Endothelial cell of umbilical vein (primary cell): ENCODE data around the gene NBEA. TPM values are rescaled to one million over a fixed set of nuclear protein-coding genes. Genes with fewer than 3 reads are reported as not detected.

Source experiments
- BruUV-seq: library from RNA; stranded (reverse); fragments of 400-500 nt; replicated peaks from 2 replicates; lab custom pipeline; 2021; lab: Mats Ljungman, UMichigan
- CTCF ChIA-PET: fragments of 300-600, 350-600 bp; sonication (Branson Sonifier 250); formaldehyde crosslinking; loops from one replicate; lab custom pipeline; 2021; ENCODE audit warnings: antibody characterized with exemption, inconsistent platforms; lab: Charles Lee
- POLR2A ChIA-PET: fragments of 300-600, 350-600 bp; sonication (Branson Sonifier 250); formaldehyde crosslinking; loops from one replicate; lab custom pipeline; 2021; ENCODE audit warnings: antibody characterized with exemption, inconsistent platforms; lab: Charles Lee
- DNase-seq: peaks from one replicate; pipeline ENCODE4 v3.0.0-alpha.2; 2011; ENCODE audit warnings: low read depth, low spot score
- FAIRE-seq: peaks from 2 replicates; lab custom pipeline; 2011; peaks lifted over from hg19 to GRCh38; lab: Jason Lieb, UNC
- H2AFZ ChIP-seq: 2 replicates; pipeline ENCODE4 v1.6.0; 2012; ENCODE audit warnings: low read depth, low read length, control low read depth, inconsistent platforms
- H3K27ac ChIP-seq: 2 replicates; pipeline ENCODE4 v1.5.1; 2011; ENCODE audit warnings: low read depth, mild to moderate bottlenecking, control low read depth, low read length, moderate library complexity; ENCODE audit not compliant: insufficient read depth
- H3K27me3 ChIP-seq, 2 experiments: 2 replicates each; pipeline versions ENCODE4 v1.6.0 to v1.6.1; 2011; ENCODE audit warnings: low read length in 2 of 2, mixed read lengths in 1 of 2; ENCODE audit not compliant: control insufficient read depth in 2 of 2, insufficient read depth in 2 of 2
- H3K36me3 ChIP-seq, 2 experiments: 2 replicates in 1 of 2; 3 replicates in 1 of 2; pipeline ENCODE4 v1.5.1; 2011; ENCODE audit warnings: low read length in 2 of 2, mild to moderate bottlenecking in 1 of 2, moderate library complexity in 1 of 2; ENCODE audit not compliant: control insufficient read depth in 2 of 2, insufficient read depth in 2 of 2; ENCODE audit errors: extremely low read depth in 1 of 2
- H3K4me1 ChIP-seq: 3 replicates; pipeline ENCODE4 v1.5.1; 2011; ENCODE audit warnings: mild to moderate bottlenecking, low read length; ENCODE audit not compliant: control insufficient read depth, insufficient read depth; ENCODE audit errors: extremely low read depth
- H3K4me2 ChIP-seq: 2 replicates; pipeline ENCODE4 v1.6.1; 2011; ENCODE audit warnings: low read length, control low read depth, mixed read lengths; ENCODE audit not compliant: insufficient read depth
- H3K4me3 ChIP-seq, 3 experiments: fragments of 200-600 bp in 1 of 3; sonication (generic), shearing (Covaris generic) in 1 of 3; replicated peaks in 1 of 3; 2 replicates each; pipeline ENCODE4 v1.5.1; 2011 to 2016; ENCODE audit warnings: control low read depth in 3 of 3, low read length in 3 of 3, mild to moderate bottlenecking in 2 of 3, inconsistent platforms in 1 of 3, low read depth in 1 of 3, moderate library complexity in 1 of 3; ENCODE audit not compliant: insufficient read depth in 1 of 3
- H3K79me2 ChIP-seq: 2 replicates; pipeline ENCODE4 v1.6.0; 2012; ENCODE audit warnings: low read length, inconsistent platforms; ENCODE audit not compliant: control insufficient read depth, insufficient read depth
- H3K9ac ChIP-seq: replicated peaks from 2 replicates; pipeline ENCODE3; 2011; ENCODE audit warnings: low read length, control low read depth; ENCODE audit not compliant: insufficient read depth; ENCODE audit errors: extremely low read depth
- H3K9me1 ChIP-seq: replicated peaks from 3 replicates; pipeline ENCODE4 v1.6.0; 2011; ENCODE audit warnings: mild to moderate bottlenecking, low read length; ENCODE audit not compliant: control insufficient read depth, insufficient read depth; ENCODE audit errors: extremely low read depth
- H3K9me3 ChIP-seq: replicated peaks from 2 replicates; pipeline ENCODE4 v1.5.1; 2012; ENCODE audit warnings: low read length, inconsistent platforms; ENCODE audit not compliant: control insufficient read depth, insufficient read depth
- H4K20me1 ChIP-seq: replicated peaks from 2 replicates; pipeline ENCODE3; 2011; ENCODE audit warnings: mild to moderate bottlenecking, low read length; ENCODE audit not compliant: control insufficient read depth, insufficient read depth; ENCODE audit errors: extremely low read depth
- EZH2 ChIP-seq: IDR thresholded peaks from 2 replicates; pipeline ENCODE4 v1.6.1; 2012; ENCODE audit warnings: borderline replicate concordance, low read depth, mild to moderate bottlenecking, moderate library complexity, low read length, inconsistent platforms; ENCODE audit not compliant: severe bottlenecking
- FOS ChIP-seq: IDR thresholded peaks from 2 replicates; pipeline ENCODE4 v1.6.1; 2011; ENCODE audit warnings: mild to moderate bottlenecking, low read length, moderate library complexity, borderline replicate concordance; ENCODE audit not compliant: insufficient read depth
- GATA2 ChIP-seq: IDR thresholded peaks from 2 replicates; pipeline ENCODE4 v1.7.0; 2011; ENCODE audit warnings: low read depth, mild to moderate bottlenecking, moderate library complexity, mixed read lengths, low read length; ENCODE audit not compliant: insufficient read length, insufficient read depth
- JUN ChIP-seq: IDR thresholded peaks from 2 replicates; pipeline ENCODE4 v1.6.1; 2011; ENCODE audit warnings: borderline replicate concordance, low read depth; ENCODE audit not compliant: insufficient read length, insufficient read depth
- dilution Hi-C: fragments of 300-500 bp; cut with MboI; formaldehyde crosslinking; loops from one replicate; pipeline ENCODE4 v1.15.0; 2019; ENCODE audit warnings: low sequenced_read_pairs; ENCODE audit not compliant: extremely low pct_ligation_motif_present
- intact Hi-C: fragments of 100-400 bp; cut with micrococcal nuclease; formaldehyde crosslinking; loops from one replicate; pipeline ENCODE4 v1.10.0; 2022
- polyA plus RNA-seq, 4 experiments: library from polyadenylated mRNA; depleted of rRNA in 3 of 4; stranded (reverse) in 3 of 4; unstranded in 1 of 4; fragments of >200 nt; gene quantifications; 2 replicates each; pipeline versions ENCODE4 v1.2.1 to v1.2.3, GENCODE V29; 2011 to 2012; ENCODE audit warnings: missing spikeins in 1 of 4
- total RNA-seq: library from RNA; stranded (reverse); gene quantifications from 2 replicates; pipeline ENCODE4 v1.2.3, GENCODE V29; 2021
- TF ChIP-seq, protein P1 (sequence below), 2 donors: IDR thresholded peaks; 1 replicate in 1 of 2; 2 replicates in 1 of 2; pipeline ENCODE4 v1.5.1; 2011; ENCODE audit warnings: low read length in 2 of 2, mild to moderate bottlenecking in 2 of 2, moderate library complexity in 2 of 2, control low read depth in 1 of 2, inconsistent platforms in 1 of 2, low read depth in 1 of 2; ENCODE audit not compliant: insufficient read depth in 1 of 2; ENCODE audit errors: extremely low read depth in 1 of 2

Gene NBEA
- total and polyA plus RNA-seq, 2 donors (not counting 3 experiments of a cell fraction or from before 2014, with no cell fraction given): 3.0 to 4.8 TPM

DNA sequence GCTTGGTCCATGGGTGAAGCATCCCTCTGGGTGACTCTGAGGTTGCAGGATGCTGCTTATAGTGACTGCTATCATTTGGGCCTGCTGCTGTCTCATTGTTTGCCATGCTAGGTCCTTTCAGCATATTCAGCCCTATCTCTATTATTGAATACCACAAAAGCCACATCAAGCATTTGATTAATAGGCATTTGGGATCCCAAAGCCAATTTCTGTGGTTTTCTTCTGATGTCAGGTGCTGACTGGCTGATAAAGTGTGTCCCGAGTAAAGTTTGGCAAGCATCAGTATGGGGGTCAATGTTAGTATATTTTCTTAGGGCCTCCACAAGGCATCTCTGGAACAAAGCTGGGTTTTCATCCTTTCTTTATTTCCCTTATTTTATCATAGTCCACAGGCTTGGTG lies 204.6 kb downstream of the NBEA start:
- Histone ChIP-seq H3K27ac (no peak overlapping the region), H3K4me2 (no peak overlapping the region), H3K9me3 (no peaks in the 10 kb centered on the region), H3K9me1 (no peaks in the 10 kb centered on the region), H3K27me3 (no peaks in the 10 kb centered on the region), H3K4me3 (no peak overlapping the region), H3K4me1 (peaks cover 7% of the 10 kb centered on the region), H3K79me2 (no peaks in the 10 kb centered on the region), H3K9ac (no peak overlapping the region), H4K20me1 (no peaks in the 10 kb centered on the region), H2AFZ (no peak overlapping the region), H3K36me3 (no peaks in the 10 kb centered on the region)
- dilution Hi-C loops (no loop called here), intact Hi-C loops (no loop called here)
- no peak for TF ChIP-seq GATA2
- TF ChIP-seq EZH2: no peak
- no peak for TF ChIP-seq FOS
- POLR2A ChIA-PET: no interaction called here
- CTCF ChIA-PET: no interaction called here
- BruUV-seq: no TSS peak
- FAIRE-seq (no peak), DNase-seq (no peak)

GRCh38 chr13:35157143-35157755 lies 215.2 kb downstream of the NBEA start:
- intact Hi-C loops (loop anchor here (1.0 to 10.0 kb wide), 7 partner anchors 214 to 1357 kb away; partner anchors contain the start of gene NBEA), dilution Hi-C loops (no loop called here)
- Histone ChIP-seq H3K36me3 (no peaks in the 10 kb centered on the region), H3K4me3 (no peak overlapping the region), H4K20me1 (no peaks in the 10 kb centered on the region), H3K4me2 (no peak overlapping the region), H3K27ac (no peak overlapping the region), H3K9me1 (no peaks in the 10 kb centered on the region), H3K79me2 (no peaks in the 10 kb centered on the region), H3K9ac (no peak overlapping the region), H3K9me3 (no peaks in the 10 kb centered on the region), H3K4me1 (no peaks in the 10 kb centered on the region), H3K27me3 (no peaks in the 10 kb centered on the region), H2AFZ (no peak overlapping the region)
- DNase-seq (peak; percentile 75), FAIRE-seq (peak; percentile 74)
- BruUV-seq: no TSS peak
- TF ChIP-seq GATA2: no peak
- no peak for TF ChIP-seq JUN
- TF ChIP-seq, protein P1, sequence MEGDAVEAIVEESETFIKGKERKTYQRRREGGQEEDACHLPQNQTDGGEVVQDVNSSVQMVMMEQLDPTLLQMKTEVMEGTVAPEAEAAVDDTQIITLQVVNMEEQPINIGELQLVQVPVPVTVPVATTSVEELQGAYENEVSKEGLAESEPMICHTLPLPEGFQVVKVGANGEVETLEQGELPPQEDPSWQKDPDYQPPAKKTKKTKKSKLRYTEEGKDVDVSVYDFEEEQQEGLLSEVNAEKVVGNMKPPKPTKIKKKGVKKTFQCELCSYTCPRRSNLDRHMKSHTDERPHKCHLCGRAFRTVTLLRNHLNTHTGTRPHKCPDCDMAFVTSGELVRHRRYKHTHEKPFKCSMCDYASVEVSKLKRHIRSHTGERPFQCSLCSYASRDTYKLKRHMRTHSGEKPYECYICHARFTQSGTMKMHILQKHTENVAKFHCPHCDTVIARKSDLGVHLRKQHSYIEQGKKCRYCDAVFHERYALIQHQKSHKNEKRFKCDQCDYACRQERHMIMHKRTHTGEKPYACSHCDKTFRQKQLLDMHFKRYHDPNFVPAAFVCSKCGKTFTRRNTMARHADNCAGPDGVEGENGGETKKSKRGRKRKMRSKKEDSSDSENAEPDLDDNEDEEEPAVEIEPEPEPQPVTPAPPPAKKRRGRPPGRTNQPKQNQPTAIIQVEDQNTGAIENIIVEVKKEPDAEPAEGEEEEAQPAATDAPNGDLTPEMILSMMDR (IDR thresholded peaks at IDR 0.05; ENCODE audit: extremely low read depth in 1 of 2, insufficient read depth in 1 of 2, low read depth in 1 of 2, low read length in 2 of 2): peak; percentile 42 to 45
- ChIA-PET CTCF (no interaction called here), POLR2A (no interaction called here)
